T-helper 17 cell (primary cell): Measurements from ENCODE around the gene NARS2. TPM values are rescaled to one million over a fixed set of nuclear protein-coding genes. Genes with fewer than 3 reads are reported as not detected.
"Not testable (repeated sequence)": the region's sequence is repeated elsewhere in the genome, so short reads cannot be mapped to it uniquely, and the experiment has no call there.

Source experiments
- ATAC-seq: fragments of 150-1000 bp; cut with Tn5 transposase; 2 replicates; pipeline ENCODE4 v1.10.0; 2021; ENCODE audit warnings: mild to moderate bottlenecking, moderate library complexity
- DNase-seq, 3 donors: peaks; one replicate each; pipeline versions ENCODE4 v3.0.0 to v3.0.0-alpha.2; 2020 to 2021
- H3K9me3 ChIP-seq: one replicate; pipeline ENCODE4 v1.7.0; 2013; ENCODE audit warnings: low read length, mild to moderate bottlenecking; ENCODE audit not compliant: control insufficient read depth, poor library complexity, severe bottlenecking
- H3K27ac Mint-ChIP-seq: one replicate; pipeline ENCODE4 v1.8.0; 2022; ENCODE audit warnings: mild to moderate bottlenecking, moderate library complexity, mixed read lengths
- H3K27me3 Mint-ChIP-seq: one replicate; pipeline ENCODE4 v1.8.0; 2022; ENCODE audit warnings: mixed read lengths
- H3K36me3 Mint-ChIP-seq: one replicate; pipeline ENCODE4 v1.8.0; 2022; ENCODE audit warnings: low read depth, mixed read lengths
- H3K4me1 Mint-ChIP-seq: one replicate; pipeline ENCODE4 v1.8.0; 2022; ENCODE audit warnings: mild to moderate bottlenecking, mixed read lengths
- H3K4me3 Mint-ChIP-seq: one replicate; pipeline ENCODE4 v1.8.0; 2022; ENCODE audit warnings: mild to moderate bottlenecking, moderate library complexity, mixed read lengths
- total RNA-seq, 4 donors: library from RNA in 2 of 4; stranded (reverse) in 2 of 4; gene quantifications; one replicate each; pipeline ENCODE4 v1.2.3 and lab custom pipeline; 2022 to 2026

The NARS2 gene, protein sequence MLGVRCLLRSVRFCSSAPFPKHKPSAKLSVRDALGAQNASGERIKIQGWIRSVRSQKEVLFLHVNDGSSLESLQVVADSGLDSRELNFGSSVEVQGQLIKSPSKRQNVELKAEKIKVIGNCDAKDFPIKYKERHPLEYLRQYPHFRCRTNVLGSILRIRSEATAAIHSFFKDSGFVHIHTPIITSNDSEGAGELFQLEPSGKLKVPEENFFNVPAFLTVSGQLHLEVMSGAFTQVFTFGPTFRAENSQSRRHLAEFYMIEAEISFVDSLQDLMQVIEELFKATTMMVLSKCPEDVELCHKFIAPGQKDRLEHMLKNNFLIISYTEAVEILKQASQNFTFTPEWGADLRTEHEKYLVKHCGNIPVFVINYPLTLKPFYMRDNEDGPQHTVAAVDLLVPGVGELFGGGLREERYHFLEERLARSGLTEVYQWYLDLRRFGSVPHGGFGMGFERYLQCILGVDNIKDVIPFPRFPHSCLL
- total RNA-seq (10 to 100 TPM in 1 of 2 donors, 1 to 10 TPM in 1; 6.6 to 10.7 TPM), total RNA-seq (lab: John Stamatoyannopoulos, UW) (26.3 to 26.4 reads per million in 2 donors)

DNA sequence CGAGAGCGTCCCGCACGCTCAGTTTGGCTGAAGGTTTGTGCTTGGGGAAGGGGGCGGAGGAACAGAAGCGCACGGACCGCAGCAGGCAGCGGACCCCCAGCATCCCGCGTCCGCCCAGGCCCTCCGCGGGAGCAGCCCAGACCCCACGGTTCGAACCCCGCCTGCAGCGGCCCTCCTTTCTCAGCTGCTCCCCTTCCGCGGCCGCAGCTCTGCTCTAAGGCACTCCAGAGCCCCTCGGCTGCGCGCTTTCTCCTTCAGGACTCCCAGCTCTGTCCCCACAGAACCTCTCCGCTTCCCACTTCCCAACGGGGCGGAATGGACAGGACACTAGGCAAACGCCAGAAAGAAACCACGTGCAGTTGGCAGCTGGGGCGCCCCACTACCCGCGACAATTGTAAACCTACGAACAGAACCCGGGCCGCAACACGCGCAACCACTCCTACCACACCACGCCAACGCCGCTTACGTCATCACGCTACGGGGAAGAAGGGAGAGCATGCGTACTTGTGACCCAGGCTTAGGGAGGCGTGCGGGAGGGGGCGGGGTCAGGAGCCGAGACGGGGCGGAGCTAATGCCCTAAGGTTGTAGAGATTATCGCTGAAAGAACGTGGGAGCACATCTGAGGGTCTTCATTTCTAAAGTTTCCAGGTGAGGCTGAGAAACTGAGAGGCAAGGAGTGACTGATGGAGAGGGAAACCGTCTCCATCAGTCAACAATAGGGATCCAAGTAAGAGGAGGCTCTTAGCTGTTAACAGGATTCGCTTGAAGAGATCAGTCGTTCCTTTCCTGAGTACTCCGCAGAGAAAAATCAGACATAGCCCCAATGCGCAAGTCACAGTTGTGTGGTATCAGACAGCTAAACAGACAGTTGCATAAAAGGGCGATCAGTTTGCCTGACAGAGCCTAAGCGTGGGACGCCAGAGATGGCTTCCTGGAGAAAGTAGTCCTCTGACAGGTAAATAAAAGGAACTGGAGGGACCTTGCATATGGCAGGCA lies at the start of gene NARS2:
NARS2 (minus strand) TSS at position 479 of the 996 bp plus-strand sequence; CDS start at position 103, 376 bp downstream.
- no peaks in the 10 kb centered on the region for H3K27me3 Mint-ChIP-seq
- ATAC-seq (peak; percentile 96), DNase-seq (peak; percentile 91 to 92 (median 92))
- H3K36me3 Mint-ChIP-seq, result peaks cover 10% of the 10 kb centered on the region
- H3K4me3 Mint-ChIP-seq, result peak within 1 kb of the TSS; percentile 98
- H3K4me1 Mint-ChIP-seq, result peaks cover 23% of the 10 kb centered on the region
- peak within 1 kb of the TSS; percentile 95 for H3K27ac Mint-ChIP-seq
- no peaks in the 10 kb centered on the region for H3K9me3 ChIP-seq

DNA sequence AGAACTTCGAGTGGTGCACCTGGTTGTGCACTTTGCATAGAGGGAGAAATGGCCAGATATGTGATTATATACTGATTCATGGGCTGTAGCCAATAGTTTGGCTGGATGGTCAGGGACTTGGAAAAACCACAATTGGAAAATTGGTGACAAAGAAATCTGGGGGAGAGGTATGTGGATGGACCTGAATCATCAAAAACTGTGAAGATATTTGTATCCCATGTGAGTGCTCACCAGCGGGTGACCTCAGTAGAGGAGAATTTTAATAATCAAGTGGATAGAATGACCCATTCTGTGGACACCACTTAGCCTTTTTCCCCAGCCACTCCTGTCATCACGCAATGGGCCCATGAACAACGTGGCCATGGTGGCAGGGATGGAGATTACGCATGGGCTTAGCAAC lies 48.0 kb upstream of the NARS2 start:
- no peak overlapping the region for H3K27ac Mint-ChIP-seq
- peaks cover 10% of the 10 kb centered on the region for H3K27me3 Mint-ChIP-seq
- DNase-seq (no peak), ATAC-seq (no peak)
- no peaks in the 10 kb centered on the region for H3K36me3 Mint-ChIP-seq
- no peaks in the 10 kb centered on the region for H3K9me3 ChIP-seq
- H3K4me3 Mint-ChIP-seq, result no peak overlapping the region
- no peaks in the 10 kb centered on the region for H3K4me1 Mint-ChIP-seq

DNA sequence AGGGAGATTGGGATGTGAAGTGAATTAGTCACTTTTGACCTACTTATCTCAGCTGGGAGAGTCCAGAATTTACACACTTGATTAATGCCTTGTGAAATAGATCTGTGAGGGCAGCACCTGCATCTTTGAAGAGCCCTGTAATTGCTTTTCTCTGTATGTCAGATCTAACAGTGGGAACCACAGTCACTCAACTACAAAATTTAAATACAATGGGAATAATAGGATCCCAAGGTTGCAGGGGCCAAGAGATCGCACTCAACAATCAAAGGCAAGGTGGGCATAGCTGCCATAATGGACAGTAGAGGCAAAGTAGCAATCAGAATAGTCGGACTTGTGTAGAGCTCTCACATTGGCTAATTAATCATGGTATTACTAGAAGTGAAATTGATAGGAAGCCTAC lies 45.5 kb upstream of the NARS2 start:
- no peak for ATAC-seq
- no peaks in the 10 kb centered on the region for H3K9me3 ChIP-seq
- no peak overlapping the region for H3K4me3 Mint-ChIP-seq
- peaks cover 10% of the 10 kb centered on the region for H3K27me3 Mint-ChIP-seq
- H3K36me3 Mint-ChIP-seq, result no peaks in the 10 kb centered on the region
- no peak for DNase-seq
- no peak overlapping the region for H3K27ac Mint-ChIP-seq
- H3K4me1 Mint-ChIP-seq, result no peaks in the 10 kb centered on the region

DNA sequence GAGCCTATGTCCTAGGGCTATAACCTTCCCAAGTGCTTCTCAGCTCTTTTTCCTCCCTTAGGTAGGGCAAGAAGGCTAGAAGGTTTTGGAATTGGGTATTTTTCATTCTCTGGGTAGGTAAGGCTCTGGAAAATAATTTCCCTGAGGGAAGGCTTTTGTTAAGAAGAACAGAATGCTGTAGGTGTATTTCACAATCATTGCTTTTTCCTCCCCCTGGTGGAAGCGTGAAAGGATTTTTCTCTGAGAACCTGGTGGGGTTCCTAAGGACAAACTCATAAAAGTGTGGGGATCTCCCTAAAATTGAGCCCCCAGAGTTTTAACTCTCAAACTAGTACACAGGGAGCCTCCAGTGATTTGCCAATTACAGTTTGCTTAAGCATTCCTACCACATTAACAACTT lies 41.1 kb upstream of the NARS2 start:
- ATAC-seq, result no peak
- no peaks in the 10 kb centered on the region for H3K36me3 Mint-ChIP-seq
- no peak overlapping the region for H3K4me3 Mint-ChIP-seq
- no peaks in the 10 kb centered on the region for H3K9me3 ChIP-seq
- H3K27me3 Mint-ChIP-seq, result peaks cover 4% of the 10 kb centered on the region
- no peaks in the 10 kb centered on the region for H3K4me1 Mint-ChIP-seq
- no peak for DNase-seq
- no peak overlapping the region for H3K27ac Mint-ChIP-seq

DNA sequence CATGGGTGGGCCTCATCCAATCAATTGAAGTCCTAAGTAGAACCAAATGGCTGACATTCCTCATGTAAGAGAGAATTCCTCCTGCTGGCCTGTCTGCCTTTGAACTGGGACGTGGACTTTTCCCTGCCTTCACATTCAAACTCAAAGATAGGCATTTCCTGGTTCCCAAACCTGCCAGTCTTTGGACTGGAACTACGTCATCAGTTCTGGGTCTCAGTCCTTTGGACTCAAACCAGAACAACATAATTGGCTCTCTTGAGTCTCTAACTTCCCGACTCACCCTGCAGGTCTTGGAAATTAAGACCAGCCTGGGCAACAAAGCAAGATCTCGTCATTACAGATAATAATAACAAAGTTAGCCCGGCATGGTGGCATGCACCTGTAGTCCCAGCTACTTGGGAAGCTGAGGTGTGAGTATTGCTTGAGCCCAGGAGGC lies 38.7 kb upstream of the NARS2 start:
- H3K9me3 ChIP-seq, result no peaks in the 10 kb centered on the region
- Mint-ChIP-seq H3K4me3 (no peak overlapping the region), H3K4me1 (no peaks in the 10 kb centered on the region), H3K27me3 (peaks cover 8% of the 10 kb centered on the region), H3K36me3 (peaks cover 2% of the 10 kb centered on the region), H3K27ac (no peak overlapping the region)
- no peak for DNase-seq
- ATAC-seq, result no peak

DNA sequence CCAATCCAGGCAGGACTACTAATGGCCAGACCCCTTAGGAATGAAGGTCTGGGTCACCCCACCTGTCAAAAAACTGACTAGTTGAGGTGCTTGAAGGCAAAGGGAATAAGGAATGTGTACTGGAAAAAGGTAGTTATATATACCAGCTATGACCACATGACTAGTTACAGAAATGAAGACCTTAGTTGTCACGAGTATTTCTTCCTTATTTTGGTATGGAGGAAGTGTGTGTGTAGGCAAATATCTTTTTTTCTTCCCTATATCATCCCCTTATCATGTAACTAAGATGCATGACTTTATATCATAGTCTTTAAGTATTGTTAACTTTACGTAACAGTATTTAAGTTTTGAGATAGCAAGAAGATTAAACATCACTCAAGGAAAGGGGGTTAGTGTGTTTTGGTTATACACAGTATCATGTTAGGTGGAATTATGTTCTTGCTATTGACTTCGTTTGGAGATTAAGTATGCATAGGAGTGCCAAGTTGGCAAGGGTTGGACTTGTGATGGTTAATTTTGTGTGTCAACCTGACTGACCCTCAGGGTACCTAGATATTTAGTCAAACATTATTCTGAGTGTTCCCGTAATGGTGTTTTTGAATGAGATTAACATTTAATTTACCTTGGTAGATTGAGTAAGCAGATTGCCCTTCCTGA lies 38.2 kb upstream of the NARS2 start:
- Mint-ChIP-seq H3K4me3 (no peak overlapping the region), H3K36me3 (peaks cover 2% of the 10 kb centered on the region), H3K27me3 (peaks cover 4% of the 10 kb centered on the region), H3K27ac (no peak overlapping the region), H3K4me1 (no peaks in the 10 kb centered on the region)
- no peaks in the 10 kb centered on the region for H3K9me3 ChIP-seq
- DNase-seq (no peak), ATAC-seq (no peak)

DNA sequence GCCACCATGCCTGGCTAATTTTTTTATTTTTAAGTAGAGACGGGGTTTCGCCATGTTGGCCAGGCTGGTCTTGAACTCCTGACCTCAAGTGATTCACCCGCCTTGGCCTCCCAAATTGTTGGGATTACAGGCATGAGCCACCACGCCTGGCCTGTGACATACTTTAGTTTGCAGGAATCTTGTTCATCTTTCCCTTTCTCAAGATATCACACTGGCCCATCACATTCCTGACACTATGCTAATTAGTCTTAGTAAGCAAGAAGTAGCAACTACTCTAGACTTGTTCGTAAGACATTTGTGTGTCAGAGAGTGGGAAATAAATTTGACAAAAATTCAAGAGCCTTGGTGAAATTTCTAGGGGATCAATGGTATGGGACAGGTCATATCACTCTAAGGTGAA lies 34.7 kb upstream of the NARS2 start:
- not testable (repeated sequence) for H3K4me3 Mint-ChIP-seq, H3K27ac Mint-ChIP-seq, H3K9me3 ChIP-seq, DNase-seq, H3K36me3 Mint-ChIP-seq, ATAC-seq, H3K4me1 Mint-ChIP-seq
- H3K27me3 Mint-ChIP-seq, result peaks cover 20% of the 10 kb centered on the region

DNA sequence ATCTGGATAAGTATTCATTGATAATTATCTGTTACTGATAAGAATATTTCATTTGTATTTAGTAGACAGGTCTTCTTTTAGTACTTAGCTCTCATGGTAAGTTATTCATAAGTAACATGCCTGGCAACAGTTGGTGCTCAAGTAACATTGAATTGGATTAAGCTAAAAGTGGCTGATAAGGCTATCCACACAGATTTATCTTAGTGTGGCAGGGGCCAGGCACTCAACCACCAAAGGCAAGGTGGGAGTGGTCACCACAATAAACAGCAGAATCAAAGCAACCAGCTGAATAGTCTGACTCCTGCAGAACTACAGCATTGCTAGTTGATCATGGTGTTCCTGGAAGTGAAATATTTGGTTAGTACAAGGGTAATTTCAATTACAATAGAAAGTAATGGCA lies 33.0 kb upstream of the NARS2 start:
- no peaks in the 10 kb centered on the region for H3K9me3 ChIP-seq
- Mint-ChIP-seq H3K27ac (no peak overlapping the region), H3K36me3 (peaks cover 2% of the 10 kb centered on the region), H3K27me3 (peaks cover 28% of the 10 kb centered on the region), H3K4me3 (no peak overlapping the region), H3K4me1 (no peaks in the 10 kb centered on the region)
- ATAC-seq (no peak), DNase-seq (no peak)

DNA sequence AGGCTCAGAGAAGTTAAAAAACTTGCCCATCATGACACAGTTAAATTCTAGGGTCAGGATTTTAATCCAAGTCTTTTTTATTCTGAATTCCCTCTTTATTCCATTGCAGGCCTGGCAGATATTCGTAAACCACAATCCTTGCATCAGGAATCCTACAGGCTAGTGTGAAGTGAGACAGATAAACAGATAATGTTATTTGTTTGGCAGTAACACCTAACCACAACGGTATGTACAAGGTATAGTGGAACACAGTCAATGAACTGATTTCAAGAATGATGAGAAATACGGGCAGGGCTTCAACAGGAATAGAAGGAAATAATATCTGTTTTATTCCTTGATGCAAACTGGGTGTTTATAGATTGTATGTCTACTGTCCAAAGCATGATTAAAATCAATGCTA lies 32.0 kb upstream of the NARS2 start:
- Mint-ChIP-seq H3K27ac (no peak overlapping the region), H3K27me3 (peaks cover 38% of the 10 kb centered on the region), H3K36me3 (peaks cover 2% of the 10 kb centered on the region), H3K4me3 (no peak overlapping the region), H3K4me1 (no peaks in the 10 kb centered on the region)
- DNase-seq (no peak), ATAC-seq (no peak)
- H3K9me3 ChIP-seq, result no peaks in the 10 kb centered on the region

DNA sequence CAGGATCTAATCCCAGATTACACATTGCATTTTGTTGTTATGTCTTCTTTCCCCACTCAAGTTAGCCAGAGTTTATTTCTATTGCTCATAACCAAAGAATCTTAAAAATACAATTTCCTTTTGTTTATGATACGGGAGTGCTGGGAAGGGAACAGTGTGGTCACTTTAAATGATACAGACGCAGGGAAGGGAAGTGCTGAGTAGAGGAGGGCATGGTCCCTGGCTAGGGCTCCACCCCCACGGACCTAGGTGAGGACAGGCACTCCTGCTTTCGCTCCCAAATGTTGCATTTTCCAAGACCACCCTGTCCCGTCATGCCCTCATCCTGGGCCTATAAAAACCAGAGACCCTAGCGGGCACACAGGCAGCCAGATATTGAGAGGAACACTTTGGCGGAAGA lies 30.6 kb upstream of the NARS2 start:
- no peak for ATAC-seq
- Mint-ChIP-seq H3K4me3 (no peak overlapping the region), H3K36me3 (peaks cover 2% of the 10 kb centered on the region)

DNA sequence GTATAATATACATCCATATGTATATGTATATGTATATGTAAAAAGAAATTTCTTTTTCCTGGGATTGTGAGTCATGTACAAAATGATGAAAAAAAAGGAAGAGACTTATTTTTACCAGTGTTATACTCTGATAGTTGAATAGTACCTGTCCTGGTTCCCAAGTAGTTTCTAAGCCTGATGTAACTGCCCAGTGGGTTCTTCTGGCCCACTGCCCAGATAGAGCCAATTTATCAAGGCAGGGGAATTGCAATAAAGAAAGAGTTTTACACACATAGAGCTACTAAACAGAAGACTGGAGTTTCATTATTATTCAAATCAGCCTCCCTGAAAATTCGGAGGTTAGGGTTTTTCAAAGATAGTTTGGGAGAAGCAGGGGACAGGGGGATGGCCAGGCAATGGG lies 29.1 kb upstream of the NARS2 start:
- H3K9me3 ChIP-seq, result no peaks in the 10 kb centered on the region

More for the DNA sequence above, 30.6 kb upstream of the NARS2 start:
- Mint-ChIP-seq H3K27ac (no peak overlapping the region), H3K27me3 (peaks cover 51% of the 10 kb centered on the region), H3K4me1 (no peaks in the 10 kb centered on the region)
- no peak for DNase-seq
- H3K9me3 ChIP-seq, result no peaks in the 10 kb centered on the region

DNA sequence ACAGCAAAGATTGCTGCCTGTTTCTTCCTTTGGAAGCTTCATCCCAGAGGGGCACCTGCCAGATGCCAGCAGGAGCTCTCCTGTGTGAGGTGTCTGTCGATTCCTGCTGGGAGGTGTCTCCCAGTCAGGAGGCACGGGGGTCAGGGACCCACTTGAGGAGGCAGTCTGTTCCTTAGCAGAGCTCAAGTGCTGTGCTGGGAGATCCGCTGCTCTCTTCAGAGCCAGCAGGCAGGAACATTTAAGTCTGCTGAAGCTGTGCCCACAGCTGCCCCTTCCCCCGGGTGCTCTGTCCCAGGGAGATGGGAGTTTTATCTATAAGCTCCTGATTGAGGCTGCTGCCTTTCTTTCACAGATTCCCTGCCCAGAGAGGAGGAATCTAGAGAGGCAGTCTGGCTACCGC lies 28.1 kb upstream of the NARS2 start:
- not testable (repeated sequence) for H3K4me1 Mint-ChIP-seq, DNase-seq, H3K9me3 ChIP-seq, ATAC-seq, H3K36me3 Mint-ChIP-seq, H3K27ac Mint-ChIP-seq, H3K4me3 Mint-ChIP-seq
- peaks cover 59% of the 10 kb centered on the region for H3K27me3 Mint-ChIP-seq

More for the DNA sequence above, 29.1 kb upstream of the NARS2 start:
- Mint-ChIP-seq H3K36me3 (no peaks in the 10 kb centered on the region), H3K4me1 (no peaks in the 10 kb centered on the region), H3K27ac (no peak overlapping the region), H3K27me3 (peaks cover 59% of the 10 kb centered on the region), H3K4me3 (no peak overlapping the region)
- ATAC-seq, result no peak
- no peak for DNase-seq

DNA sequence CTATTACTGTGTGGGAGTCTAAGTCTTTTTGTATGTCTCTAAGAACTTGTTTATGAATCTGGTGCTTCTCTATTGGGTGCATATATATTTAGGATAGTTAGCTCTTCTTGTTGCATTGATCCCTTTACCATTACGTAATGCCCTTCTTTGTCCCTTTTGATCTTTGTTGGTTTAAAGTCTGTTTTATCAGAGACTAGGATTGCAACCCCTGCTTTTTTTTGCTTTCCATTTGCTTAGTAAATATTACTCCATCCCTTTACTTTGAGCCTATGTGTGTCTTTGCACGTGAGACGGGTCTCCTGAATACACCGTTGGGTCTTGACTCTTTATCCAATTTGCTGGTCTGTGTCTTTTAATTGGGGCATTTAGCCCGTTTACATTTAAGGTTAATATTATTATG lies 26.4 kb upstream of the NARS2 start:
- not testable (repeated sequence) for H3K4me3 Mint-ChIP-seq, H3K4me1 Mint-ChIP-seq, ATAC-seq, H3K9me3 ChIP-seq, H3K27ac Mint-ChIP-seq, DNase-seq, H3K36me3 Mint-ChIP-seq
- H3K27me3 Mint-ChIP-seq, result peaks cover 52% of the 10 kb centered on the region
